Ovary (tissue), 9 donors: ENCODE results near the gene KCNAB1. TPM values are rescaled to one million over a fixed set of nuclear protein-coding genes. Genes with fewer than 3 reads are reported as not detected.

Experiments used
- DNase-seq, 5 donors: peaks; one replicate each; pipeline ENCODE4 v3.0.0-alpha.2; 2019 to 2020
- H3K27ac ChIP-seq, 2 donors: fragments of 200-600 bp; one replicate each; pipeline versions ENCODE4 v1.5.1 to v1.8.0; 2019 to 2022
- H3K27me3 ChIP-seq: fragments of 200-600 bp; one replicate; pipeline ENCODE4 v1.8.0; 2022
- H3K36me3 ChIP-seq: fragments of 200-600 bp; sonication (generic); one replicate; pipeline ENCODE4 v1.5.1; 2019
- H3K4me1 ChIP-seq: one replicate; pipeline ENCODE4 v1.8.1; 2013; ENCODE audit warnings: mild to moderate bottlenecking, moderate library complexity; ENCODE audit not compliant: insufficient read depth
- H3K4me3 ChIP-seq: fragments of 200-600 bp; sonication (generic); one replicate; pipeline ENCODE4 v1.5.1; 2017
- H3K9me3 ChIP-seq, 2 donors: fragments of 200-600 bp in 1 of 2; sonication (generic) in 1 of 2; one replicate each; pipeline versions ENCODE4 v1.5.1 to v1.8.1; 2013 to 2019; ENCODE audit warnings: mild to moderate bottlenecking in 1 of 2, moderate library complexity in 1 of 2
- CTCF ChIP-seq, 3 donors: fragments of 450-650 bp in 2 of 3; fragments of 200-600 bp in 1 of 3; IDR thresholded peaks; one replicate each; pipeline versions ENCODE4 v1.5.1 to v1.8.0; 2016 to 2022; ENCODE audit warnings: antibody characterized with exemption in 3 of 3, mild to moderate bottlenecking in 1 of 3
- EP300 ChIP-seq: sonication (generic); formaldehyde crosslinking; IDR thresholded peaks from one replicate; pipeline ENCODE4 v1.6.1; 2017; ENCODE audit warnings: antibody characterized with exemption
- POLR2A ChIP-seq: fragments of 450-650 bp; IDR thresholded peaks from one replicate; pipeline ENCODE4 v1.6.1; 2017; ENCODE audit warnings: antibody characterized with exemption, mild to moderate bottlenecking, moderate library complexity
- WGBS, 3 donors: extraction: QIAGEN DNeasy Blood & Tissue Kit in 1 of 3; methylation state at CpG; one replicate each; pipeline versions ENCODE4 v1.1.5 to v1.1.7; 2013 to 2017; 5-methylcytosine and 5-hydroxymethylcytosine counted together
- intact Hi-C, 4 donors: fragments of 100-400 bp; cut with DNase I; formaldehyde crosslinking; loops; one replicate each; pipeline versions ENCODE4 v1.11.0 to v1.15.1; 2022 to 2023
- polyA plus RNA-seq, 2 donors: library from polyadenylated mRNA; stranded (reverse); fragments of 200-250 nt in 1 of 2; fragments of 350-450 nt in 1 of 2; fragmentation: Illumina TruSeq in 1 of 2; extraction: RNeasy Lipid Tissue Mini Kit (QIAGEN cat#74804) in 1 of 2; gene quantifications; one replicate each; pipeline ENCODE4 v1.2.3, GENCODE V29; 2013 to 2014
- total RNA-seq, 7 donors: library from RNA; depleted of rRNA in 2 of 7; stranded (reverse); fragments of >200 nt in 2 of 7; fragmentation: NEBNext Ultra II Directional in 3 of 7; extraction: Animal tissue kit (Norgen Biotek cat#: 25700) in 3 of 7; gene quantifications; one replicate each; pipeline versions ENCODE4 v1.1.0 to v1.2.4, GENCODE V29; 2016 to 2023
- donor health status: DM: no; HTN: no; CAD: no; lungs with moderate emphysema.
- donor health status: DM: no; HTN: no; CAD: no.
- donor health status: Bipolar disorder and iron deficiency.
- donor health status: DM: yes; HTN: yes; CAD: no.
- donor health status: DM: no; HTN: no; CAD: no.
- donor health status: DM: yes; HTN: yes; CAD: no.

The KCNAB1 gene
- total and polyA plus RNA-seq, 9 donors: 0.60 to 8.0 (median 2.4) TPM

- WGBS, 3 donors: 74 to 79% (median 75%) methylated on average over 3 of the region's 3 CpGs
- no peaks in the 10 kb centered on the region for H3K9me3 ChIP-seq
- intact Hi-C loops: no loop called here
These were observed 269.1 kb downstream of the KCNAB1 start for GRCh38 chr3:156389449-156389950.

GRCh38 chr3:156390846-156391245 is 270.5 kb downstream of the KCNAB1 start:
- no peaks in the 10 kb centered on the region for H3K9me3 ChIP-seq
- no peaks in the 10 kb centered on the region for H3K4me1 ChIP-seq
- no peaks in the 10 kb centered on the region for H3K36me3 ChIP-seq
- no peak for DNase-seq
- no peak overlapping the region for H3K4me3 ChIP-seq
- H3K27me3 ChIP-seq: no peaks in the 10 kb centered on the region
- TF ChIP-seq EP300 (no peak), CTCF (IDR thresholded peaks at IDR 0.05) (no peak), POLR2A (no peak)
- intact Hi-C loops: no loop called here
- 89 to 94% (median 90%) methylated on average over 4 of the region's 4 CpGs for WGBS, 3 donors
- no peak overlapping the region for H3K27ac ChIP-seq

More at GRCh38 chr3:156389449-156389950, 269.1 kb downstream of the KCNAB1 start:
- DNase-seq: no peak
- H3K4me1 ChIP-seq: no peaks in the 10 kb centered on the region
- H3K27ac ChIP-seq: no peak overlapping the region
- H3K36me3 ChIP-seq: no peaks in the 10 kb centered on the region
- H3K27me3 ChIP-seq: no peaks in the 10 kb centered on the region
- no peak overlapping the region for H3K4me3 ChIP-seq
- no peak for TF ChIP-seq EP300
- no peak for TF ChIP-seq CTCF (IDR thresholded peaks at IDR 0.05)
- no peak for TF ChIP-seq POLR2A

- intact Hi-C loops: no loop called here
- Histone ChIP-seq H3K9me3 (no peaks in the 10 kb centered on the region), H3K27ac (no peak overlapping the region), H3K4me3 (no peak overlapping the region), H3K27me3 (no peaks in the 10 kb centered on the region), H3K36me3 (no peaks in the 10 kb centered on the region), H3K4me1 (no peaks in the 10 kb centered on the region)
- WGBS, 3 donors: 69 to 74% (median 71%) methylated on average over 4 of the region's 4 CpGs
- TF ChIP-seq POLR2A: no peak
- no peak for TF ChIP-seq EP300
- no peak for TF ChIP-seq CTCF (IDR thresholded peaks at IDR 0.05)
- DNase-seq: no peak
These were observed 275.8 kb downstream of the KCNAB1 start for GRCh38 chr3:156395961-156396710.

- H3K9me3 ChIP-seq: no peaks in the 10 kb centered on the region
- no peaks in the 10 kb centered on the region for H3K27me3 ChIP-seq
- intact Hi-C loops: no loop called here
- H3K27ac ChIP-seq: no peak overlapping the region
- H3K4me1 ChIP-seq: no peaks in the 10 kb centered on the region
- 78 to 81% (median 80%) methylated on average over 4 of the region's 4 CpGs for WGBS, 3 donors
- no peak for DNase-seq
- no peak overlapping the region for H3K4me3 ChIP-seq
- H3K36me3 ChIP-seq: no peaks in the 10 kb centered on the region
- TF ChIP-seq EP300 (no peak), POLR2A (no peak), CTCF (IDR thresholded peaks at IDR 0.05) (no peak)
These were observed 276.5 kb downstream of the KCNAB1 start for GRCh38 chr3:156396851-156397250.
